NCI-H1048 (cell line): Measurements from ENCODE around the gene WDR7.

Source experiments
- DNase-seq: peaks from one replicate; lab custom pipeline; 2025; lab: John Stamatoyannopoulos, UW

The WDR7 gene

DNA sequence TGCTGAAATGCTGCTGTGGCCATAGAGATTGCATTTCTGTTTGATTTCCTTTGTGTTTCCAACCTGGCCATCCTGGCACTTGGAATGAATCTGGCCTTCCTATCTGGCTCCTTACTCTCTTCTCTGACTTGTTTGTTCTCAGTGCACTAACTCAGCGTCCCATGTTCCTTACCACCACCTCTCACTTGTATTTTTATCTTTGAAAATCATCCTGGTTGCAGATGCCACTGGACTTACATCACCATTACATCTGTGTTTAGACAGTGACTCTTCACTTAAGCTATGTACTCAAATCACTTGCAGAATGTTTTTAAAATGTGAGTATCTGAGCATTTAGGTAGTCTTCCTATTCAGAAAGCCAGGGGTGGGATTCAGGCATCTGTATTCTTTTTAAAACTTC is 239.5 kb downstream of the WDR7 start:
- no peak for DNase-seq

DNA sequence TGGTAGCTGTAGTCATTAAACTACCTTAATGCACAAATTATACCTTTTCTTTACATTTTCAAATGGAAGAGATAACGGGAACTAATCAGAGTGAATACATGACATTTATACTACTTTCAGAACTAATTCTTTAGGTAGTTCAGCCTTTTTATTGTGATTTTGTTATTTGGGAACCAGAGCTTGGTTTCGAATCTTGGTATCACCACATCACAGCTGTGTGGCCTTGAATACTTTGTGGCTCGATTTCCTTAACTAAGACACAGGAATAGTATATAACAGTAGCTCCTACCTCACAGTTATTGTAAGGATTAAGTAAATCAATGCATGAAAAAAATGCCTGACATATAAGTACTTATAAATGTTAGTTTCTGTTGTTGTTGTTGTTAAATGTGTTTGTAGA is 240.0 kb downstream of the WDR7 start:
- no peak for DNase-seq

DNA sequence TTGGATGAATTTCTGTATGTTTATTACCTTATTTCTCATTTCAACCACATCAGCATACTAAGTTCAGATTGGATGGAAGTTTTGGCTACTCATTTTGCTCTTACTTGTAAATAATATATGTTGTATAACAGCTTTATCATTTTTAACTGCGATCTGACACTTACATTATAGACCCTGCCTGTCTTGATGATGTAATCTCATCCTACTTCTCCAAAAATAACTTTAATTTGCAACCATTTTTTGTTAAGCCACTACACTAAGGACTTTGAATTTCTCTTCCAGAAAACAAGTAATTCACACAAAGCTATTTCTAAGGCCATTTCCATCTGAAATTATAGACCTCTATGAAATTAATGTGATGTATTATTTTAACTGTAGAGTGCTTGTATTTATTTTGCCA is 240.7 kb downstream of the WDR7 start:
- DNase-seq, result no peak

GRCh38 chr18:56897122-56897521 is 246.0 kb downstream of the WDR7 start:
- DNase-seq, result no peak

GRCh38 chr18:56899660-56900059 is 248.5 kb downstream of the WDR7 start:
- DNase-seq, result no peak

DNA sequence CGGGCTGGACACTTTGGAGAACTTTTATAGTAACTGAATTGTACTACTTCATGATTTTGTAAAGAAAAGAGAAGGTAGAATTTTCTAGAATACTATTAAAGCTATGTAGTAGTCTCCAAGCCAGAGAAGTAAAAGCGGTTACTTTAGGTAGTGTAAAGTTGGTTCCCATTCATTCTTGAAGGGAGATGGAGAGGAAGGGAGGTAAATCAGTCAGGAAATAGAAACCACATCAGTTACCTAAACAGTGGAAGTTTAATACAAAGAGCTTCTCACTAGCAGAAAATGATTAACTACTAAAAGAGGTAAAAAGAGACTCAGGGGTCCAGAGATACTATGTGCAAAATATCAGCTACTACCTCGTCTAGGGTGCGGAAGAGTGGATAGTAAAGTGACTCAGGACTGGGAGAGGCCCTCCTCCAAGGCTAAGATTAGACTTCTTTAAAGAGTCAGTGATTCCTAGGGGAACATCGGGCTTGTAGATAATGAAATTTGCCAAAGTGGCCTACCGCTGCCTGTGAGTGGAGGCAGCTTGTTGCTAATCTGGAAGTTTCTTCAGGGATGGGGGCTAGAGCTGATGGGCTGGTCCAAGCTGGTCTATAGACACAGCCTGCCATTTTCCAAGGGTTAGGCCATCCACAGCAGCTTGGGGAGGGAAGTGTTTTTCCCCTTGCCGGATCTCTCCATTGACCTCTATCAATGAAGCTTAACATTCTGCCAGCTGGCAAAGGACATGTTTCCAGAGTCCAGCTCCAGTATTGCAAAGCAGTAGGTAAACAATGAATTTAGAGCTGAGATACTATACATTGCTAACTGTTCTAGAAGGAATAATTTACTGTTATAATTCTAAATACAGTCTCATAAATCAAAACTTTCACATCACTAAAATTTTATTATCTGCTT is 249.3 kb downstream of the WDR7 start:
- DNase-seq, result no peak

- no peak for DNase-seq
Observed at GRCh38 chr18:56901919-56902318, 250.8 kb downstream of the WDR7 start.

DNA sequence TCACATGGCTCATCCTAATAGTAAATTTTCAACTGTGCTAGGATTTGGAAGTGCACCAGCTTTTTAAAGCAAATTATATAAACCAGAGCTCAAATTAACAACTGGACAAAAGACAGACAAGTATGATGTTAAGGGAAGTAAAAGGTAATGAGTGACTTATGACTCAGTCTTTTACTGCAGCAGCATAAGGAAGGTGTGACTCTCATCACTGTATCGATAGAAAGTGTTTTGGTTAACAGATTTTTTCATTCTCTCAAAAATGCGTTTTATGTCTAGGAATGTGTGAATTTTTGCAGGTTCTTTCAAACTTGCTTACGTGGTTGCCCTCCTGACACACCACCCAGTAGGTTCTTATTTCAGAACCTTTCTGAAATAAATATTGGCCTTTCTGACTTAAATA is 251.5 kb downstream of the WDR7 start:
- DNase-seq, result no peak

- no peak for DNase-seq
Observed at GRCh38 chr18:56903686-56904085, 252.5 kb downstream of the WDR7 start.

DNA sequence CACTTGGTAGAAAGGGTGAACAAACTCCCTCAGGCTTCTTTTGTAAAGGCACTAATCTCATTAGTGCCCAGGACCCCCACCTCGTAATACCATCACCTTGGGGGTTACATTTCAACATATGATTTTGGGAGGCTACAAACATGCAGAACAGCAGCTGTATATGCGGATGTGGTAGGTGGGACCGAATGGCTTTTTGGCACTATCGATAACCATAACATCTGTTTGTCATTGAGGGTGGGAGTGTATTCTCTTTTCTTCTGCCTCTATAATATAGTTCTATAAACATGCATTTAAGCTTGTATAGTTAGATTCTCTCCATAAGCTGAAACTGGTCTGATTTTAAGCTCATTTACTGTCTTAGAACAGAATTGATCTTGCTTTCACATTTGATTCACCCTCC is 256.6 kb downstream of the WDR7 start:
- DNase-seq, result no peak

- DNase-seq, result no peak
Observed at GRCh38 chr18:56910237-56910636, 259.1 kb downstream of the WDR7 start.

GRCh38 chr18:56910967-56911366 is 259.8 kb downstream of the WDR7 start:
- no peak for DNase-seq

DNA sequence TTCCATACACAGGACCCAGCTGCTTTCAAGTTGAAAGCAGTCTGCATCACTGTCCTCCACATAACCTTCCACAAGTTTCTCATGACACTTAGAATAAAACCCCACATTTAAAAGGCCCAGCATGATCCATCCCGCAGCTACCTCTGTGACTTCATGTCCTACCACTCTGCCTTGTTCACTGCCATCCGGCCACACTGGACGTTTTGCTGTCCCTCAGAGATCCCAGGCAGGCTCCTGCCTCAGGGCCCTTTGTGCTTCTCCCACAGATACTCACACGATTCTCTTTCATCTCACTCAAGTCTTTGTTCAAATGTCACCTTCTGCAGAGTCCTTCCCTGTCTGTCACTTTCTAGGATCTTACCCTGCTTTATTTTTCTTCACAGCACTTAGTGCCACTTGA is 262.8 kb downstream of the WDR7 start:
- no peak for DNase-seq

DNA sequence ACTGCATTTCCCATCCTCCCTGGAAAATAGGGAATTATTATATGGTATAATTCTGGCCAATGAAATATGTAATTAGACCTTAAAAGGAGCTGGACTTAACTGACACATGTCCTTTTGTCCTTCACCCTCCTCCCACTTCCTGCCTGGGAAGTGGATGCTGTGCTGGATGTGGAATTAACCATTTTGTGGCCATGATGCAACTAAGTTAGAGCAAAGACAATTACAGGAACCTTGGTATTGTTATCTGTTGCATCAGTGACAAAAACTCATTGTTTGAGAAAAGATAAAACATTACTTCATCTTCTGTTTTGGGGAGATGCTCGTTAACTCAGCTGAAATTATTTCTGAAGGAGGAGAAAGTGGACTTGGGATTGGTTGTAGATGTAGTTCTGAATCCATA is 268.0 kb downstream of the WDR7 start:
- no peak for DNase-seq

DNA sequence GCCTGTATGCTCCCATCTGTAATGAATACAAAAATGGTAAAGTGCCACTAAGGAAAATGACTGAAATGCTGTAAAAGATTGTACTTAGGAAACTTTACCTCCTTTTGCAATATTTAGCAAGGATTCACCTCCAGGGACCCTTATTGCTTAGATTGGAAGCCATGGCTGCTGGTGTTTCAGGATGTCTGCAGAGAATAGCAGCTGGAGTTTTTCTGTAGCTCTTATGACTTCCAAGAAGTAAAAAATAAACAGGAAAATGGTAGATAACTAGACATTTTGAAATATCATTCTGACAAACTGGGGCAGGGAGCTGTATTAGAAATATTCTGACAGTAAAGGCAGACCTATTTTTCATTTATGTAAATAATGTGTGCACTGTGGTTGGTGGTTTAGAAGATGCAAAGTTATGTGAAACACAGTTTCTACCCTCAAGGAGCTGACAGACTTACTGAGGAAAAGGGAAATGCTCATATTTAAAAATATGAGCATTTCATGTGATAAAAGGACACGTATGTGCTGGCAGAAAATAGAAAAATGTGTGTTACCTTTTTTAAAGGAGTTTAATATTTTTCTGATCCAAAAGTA is 270.8 kb downstream of the WDR7 start:
- no peak for DNase-seq

- no peak for DNase-seq
Observed at GRCh38 chr18:56926734-56927133, 275.6 kb downstream of the WDR7 start.

DNA sequence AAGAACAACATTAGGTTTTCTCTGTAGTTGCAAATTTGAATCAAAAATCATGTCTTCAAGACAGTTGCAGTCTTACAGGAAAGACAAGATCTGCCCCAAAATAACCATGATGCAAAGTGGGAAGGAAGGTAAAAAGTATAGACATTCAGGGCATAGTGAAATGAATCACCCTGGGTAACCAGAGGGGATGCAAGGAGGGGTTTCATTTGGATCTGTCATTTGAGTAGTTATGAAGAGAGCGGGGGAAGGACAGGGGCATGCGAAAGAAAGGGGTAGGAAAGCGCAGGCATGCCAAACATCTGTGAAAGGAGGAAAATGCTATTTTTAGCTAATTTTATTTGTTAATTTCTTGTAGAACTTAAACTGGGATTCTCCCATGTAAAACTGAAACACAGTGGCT is 276.6 kb downstream of the WDR7 start:
- no peak for DNase-seq

DNA sequence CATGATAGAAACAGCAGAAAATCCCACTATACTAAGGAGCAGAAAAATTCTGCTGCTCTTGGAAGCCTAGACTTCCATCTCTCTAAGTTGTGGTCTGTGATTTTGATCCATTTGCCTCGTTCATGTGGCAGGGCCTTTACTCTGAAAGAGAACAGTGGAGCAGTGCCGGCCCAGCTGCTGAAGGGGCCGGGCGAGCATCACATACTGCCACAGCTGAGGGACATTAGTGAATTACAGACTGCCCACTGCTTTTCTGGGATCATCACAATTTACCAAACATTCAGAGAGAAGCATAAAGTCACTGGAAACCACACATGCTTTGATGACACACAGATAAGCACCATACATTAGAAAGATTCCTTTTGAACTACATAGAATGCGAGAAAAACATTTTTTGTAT is 278.7 kb downstream of the WDR7 start:
- DNase-seq, result no peak

DNA sequence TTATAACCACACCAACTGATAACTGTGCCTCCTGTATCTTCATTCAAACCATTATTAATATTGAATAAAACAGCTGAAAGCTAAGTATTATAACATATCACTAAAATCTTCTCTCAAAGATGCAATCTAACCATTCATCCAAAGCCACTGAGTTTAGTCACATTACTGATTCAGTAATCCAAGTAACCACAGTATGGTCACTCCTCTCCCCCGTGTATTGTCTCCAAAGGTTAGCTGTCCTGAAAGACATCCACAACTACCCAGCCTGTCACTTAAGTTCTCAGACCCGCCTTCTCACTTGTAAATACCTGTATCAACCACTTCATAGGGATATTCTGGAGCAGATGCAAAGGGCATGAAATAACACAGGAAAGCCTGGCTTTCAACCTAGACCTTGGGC is 282.3 kb downstream of the WDR7 start:
- DNase-seq, result no peak

DNA sequence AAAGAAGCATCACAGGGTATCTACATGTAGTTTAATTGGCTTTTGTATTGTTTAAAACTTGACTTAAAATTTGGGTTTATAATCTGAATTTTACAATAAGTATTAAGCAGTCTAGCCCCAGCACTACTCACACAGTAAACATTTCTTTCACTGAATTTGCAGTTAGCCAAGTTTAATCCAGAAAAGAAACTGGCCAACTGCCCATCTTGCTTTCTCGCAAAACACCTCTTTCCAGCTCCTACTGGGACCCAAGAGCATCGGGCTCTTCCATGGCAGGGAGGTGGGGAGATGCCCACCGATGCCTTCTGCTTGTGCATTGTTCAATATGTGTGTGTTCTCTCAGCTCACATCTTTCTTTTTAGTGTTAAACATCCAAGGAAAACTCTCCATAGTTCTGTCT is 283.0 kb downstream of the WDR7 start:
- DNase-seq, result no peak

DNA sequence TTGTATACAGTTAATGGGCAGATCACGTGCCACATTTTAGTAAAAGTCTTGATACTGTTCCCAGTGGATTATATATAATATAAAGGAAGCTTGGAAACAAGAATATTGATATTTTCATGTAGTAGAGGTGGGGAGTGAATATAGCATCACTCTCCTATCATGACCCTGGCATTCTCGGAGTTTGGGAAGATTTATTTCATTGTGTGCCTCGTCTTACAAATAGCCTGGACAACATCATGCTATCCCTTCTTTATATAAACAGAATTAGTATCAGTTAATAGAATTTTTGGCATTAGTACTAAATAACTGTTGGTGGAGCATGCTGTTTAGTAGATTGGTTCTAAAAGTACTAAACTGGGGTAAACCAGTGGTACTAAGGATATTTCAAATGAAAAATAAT is 283.7 kb downstream of the WDR7 start:
- DNase-seq, result no peak

GRCh38 chr18:56935434-56936040 is 284.4 kb downstream of the WDR7 start:
- DNase-seq, result no peak

GRCh38 chr18:56936457-56936856 is 285.3 kb downstream of the WDR7 start:
- DNase-seq, result no peak
